ENCODE measurements around the gene TTYH3. TPM values are rescaled to one million over a fixed set of nuclear protein-coding genes. Genes with fewer than 3 reads are reported as not detected.

The TTYH3 gene
- total and polyA plus RNA-seq, 9 of the 15 experiments (the other 6 are each of a cell fraction or from before 2014, with no cell fraction given) = 0.01 to 5.5 (median 1.1) TPM

- TF ChIP-seq FOXM1 (IDR thresholded peaks at IDR 0.05; ENCODE audit: low read depth) = no peak
- TF ChIP-seq FOXM1 (CRISPR knock-in tag; IDR thresholded peaks at IDR 0.05; ENCODE audit: low read depth) = no peak
- TF ChIP-seq MXI1 (IDR thresholded peaks at IDR 0.05; ENCODE audit: low read depth, low read length) = no peak
- no peak for TF ChIP-seq ZNF655 (CRISPR knock-in tag; IDR thresholded peaks at IDR 0.05)
- TF ChIP-seq BRD9 (IDR thresholded peaks at IDR 0.05; ENCODE audit: low read depth, partially characterized antibody) = no peak
- TF ChIP-seq ZNF76 (CRISPR knock-in tag; IDR thresholded peaks at IDR 0.05; ENCODE audit: borderline replicate concordance) = no peak
- no peak for TF ChIP-seq RREB1 (CRISPR knock-in tag; IDR thresholded peaks at IDR 0.05)
Measured at GRCh38 chr7:2650451-2650850, 18.7 kb downstream of the TTYH3 start (continued).
